WTC11 (cell line): Measurements from ENCODE around the gene VSTM2L. TPM values are rescaled to one million over a fixed set of nuclear protein-coding genes. Genes with fewer than 3 reads are reported as not detected.

ENCODE experiments used
- ATAC-seq: fragments of 200-7000 bp; cut with Tn5 transposase; 2 replicates; pipeline ENCODE4 v1.10.0; 2021; ENCODE audit warnings: mild to moderate bottlenecking, moderate library complexity
- CTCF ChIA-PET: fragments of 300-600 bp; sonication (Branson Sonifier 250); formaldehyde crosslinking; loops from one replicate; lab custom pipeline; 2021; ENCODE audit warnings: antibody characterized with exemption; lab: Charles Lee
- POLR2A ChIA-PET: fragments of 350-600 bp; sonication (Branson Sonifier 250); formaldehyde crosslinking; loops from one replicate; lab custom pipeline; 2021; ENCODE audit warnings: antibody characterized with exemption; lab: Charles Lee
- DNase-seq: peaks from one replicate; pipeline ENCODE4 v3.0.0; 2021; ENCODE audit warnings: low spot score
- H3K27ac Mint-ChIP-seq: 2 replicates; pipeline ENCODE4 v1.8.0; 2021; ENCODE audit warnings: mixed read lengths
- H3K27me3 Mint-ChIP-seq: 2 replicates; pipeline ENCODE4 v1.8.0; 2021; ENCODE audit warnings: low read depth, mild to moderate bottlenecking, moderate library complexity, mixed read lengths
- H3K36me3 Mint-ChIP-seq: 2 replicates; pipeline ENCODE4 v1.8.0; 2021; ENCODE audit warnings: mixed read lengths
- H3K4me1 Mint-ChIP-seq: 2 replicates; pipeline ENCODE4 v1.8.0; 2022; ENCODE audit warnings: mixed read lengths
- H3K4me3 Mint-ChIP-seq: 2 replicates; pipeline ENCODE4 v1.8.0; 2021; ENCODE audit warnings: mild to moderate bottlenecking, moderate library complexity, mixed read lengths
- H3K9me3 Mint-ChIP-seq: 2 replicates; pipeline ENCODE4 v1.8.0; 2021; ENCODE audit warnings: mixed read lengths
- ATF3 ChIP-seq: sonication (generic); formaldehyde crosslinking; conservative IDR thresholded peaks from 2 replicates; pipeline ENCODE4 v1.8.1; 2022; ENCODE audit warnings: mild to moderate bottlenecking, missing genetic modification reagents
- ATF6 ChIP-seq: sonication (generic); formaldehyde crosslinking; IDR thresholded peaks from 2 replicates; pipeline ENCODE4 v1.8.1; 2023; ENCODE audit warnings: mild to moderate bottlenecking, missing genetic modification reagents
- CDX4 ChIP-seq: fragments of 250-450 bp; sonication (Bioruptor Pico); IDR thresholded peaks from 2 replicates; pipeline ENCODE4 v1.9.0; 2021; ENCODE audit warnings: moderate library complexity, mild to moderate bottlenecking, inconsistent platforms, borderline replicate concordance
- ESRRA ChIP-seq: sonication (generic); formaldehyde crosslinking; IDR thresholded peaks from 2 replicates; pipeline ENCODE4 v1.8.1; 2022; ENCODE audit warnings: mild to moderate bottlenecking, missing genetic modification reagents, borderline replicate concordance
- GRHL2 ChIP-seq: fragments of 250-450 bp; sonication (Bioruptor Pico); IDR thresholded peaks from 2 replicates; pipeline ENCODE4 v1.8.0; 2022; ENCODE audit warnings: mild to moderate bottlenecking, moderate library complexity; ENCODE audit not compliant: insufficient replicate concordance, severe bottlenecking
- JUN ChIP-seq: sonication (generic); formaldehyde crosslinking; IDR thresholded peaks from 2 replicates; pipeline ENCODE4 v1.8.0; 2023; ENCODE audit warnings: mild to moderate bottlenecking, missing genetic modification reagents
- MLX ChIP-seq: sonication (generic); formaldehyde crosslinking; IDR thresholded peaks from 2 replicates; pipeline ENCODE4 v1.8.1; 2023; ENCODE audit warnings: mild to moderate bottlenecking, missing genetic modification reagents, moderate library complexity
- MYBL2 ChIP-seq: sonication (generic); formaldehyde crosslinking; IDR thresholded peaks from 2 replicates; pipeline ENCODE4 v1.8.1; 2023; ENCODE audit warnings: mild to moderate bottlenecking, moderate library complexity, missing genetic modification reagents
- NFYB ChIP-seq: sonication (generic); formaldehyde crosslinking; conservative IDR thresholded peaks from 2 replicates; pipeline ENCODE4 v1.8.0; 2022; ENCODE audit warnings: low read depth, missing genetic modification reagents
- SP1 ChIP-seq: sonication (generic); formaldehyde crosslinking; conservative IDR thresholded peaks from 2 replicates; pipeline ENCODE4 v1.8.1; 2022; ENCODE audit warnings: missing genetic modification reagents
- STAT6 ChIP-seq: sonication (generic); formaldehyde crosslinking; conservative IDR thresholded peaks from 2 replicates; pipeline ENCODE4 v1.8.1; 2023; ENCODE audit warnings: mild to moderate bottlenecking, low read depth, missing genetic modification reagents, moderate library complexity
- ZMAT4 ChIP-seq: fragments of 250-450 bp; sonication (Bioruptor Pico); IDR thresholded peaks from 2 replicates; pipeline ENCODE4 v1.9.0; 2021; ENCODE audit warnings: mild to moderate bottlenecking
- ZNF219 ChIP-seq: sonication (generic); formaldehyde crosslinking; IDR thresholded peaks from 2 replicates; pipeline ENCODE4 v1.8.0; 2023; ENCODE audit warnings: missing genetic modification reagents, mild to moderate bottlenecking, borderline replicate concordance
- ZNF281 ChIP-seq: sonication (generic); formaldehyde crosslinking; IDR thresholded peaks from 2 replicates; pipeline ENCODE4 v1.8.0; 2023; ENCODE audit warnings: mild to moderate bottlenecking, missing genetic modification reagents
- ZNF425 ChIP-seq: fragments of 250-450 bp; sonication (Bioruptor Pico); conservative IDR thresholded peaks from 2 replicates; pipeline ENCODE4 v1.9.0; 2021; ENCODE audit warnings: mild to moderate bottlenecking
- ZNF512 ChIP-seq: sonication (generic); formaldehyde crosslinking; IDR thresholded peaks from 2 replicates; pipeline ENCODE4 v1.8.1; 2022; ENCODE audit warnings: missing genetic modification reagents, borderline replicate concordance
- total RNA-seq: library from RNA; stranded (reverse); gene quantifications from 3 replicates; pipeline ENCODE4 v1.2.3, GENCODE V29; 2021
- TF ChIP-seq, protein P1 (sequence below): sonication (generic); formaldehyde crosslinking; IDR thresholded peaks from 2 replicates; pipeline ENCODE4 v1.8.0; 2022; ENCODE audit warnings: mild to moderate bottlenecking, missing genetic modification reagents

VSTM2L gene
- total RNA-seq, 1 experiment from 2014 or later, result 1.9 TPM

DNA sequence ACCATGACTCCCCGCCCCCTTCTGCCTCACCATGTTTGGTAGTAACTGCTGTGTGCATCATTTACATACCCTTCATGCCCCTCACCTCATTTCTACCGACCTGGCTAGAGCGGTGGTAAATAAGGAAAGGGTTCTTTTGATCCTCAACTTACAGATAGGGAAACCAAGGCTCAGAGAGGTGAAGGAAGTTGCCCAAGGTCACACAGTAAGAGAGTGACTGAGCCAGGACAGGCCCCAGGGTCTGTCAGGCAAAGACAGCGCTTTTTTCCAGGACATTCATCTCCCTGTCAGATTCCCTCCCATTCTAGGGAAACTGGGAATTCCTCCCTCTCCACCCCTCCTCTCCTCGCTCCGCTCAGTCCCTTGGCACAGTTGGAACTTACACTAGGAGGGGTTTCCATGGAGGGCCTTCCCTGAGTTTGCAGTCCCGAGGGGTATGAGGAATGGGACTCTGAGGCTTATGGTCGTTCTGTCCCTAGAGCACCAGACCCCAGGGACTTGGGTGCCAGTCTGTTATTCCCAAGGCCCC lies 2.0 kb downstream of the VSTM2L start:
- H3K4me3 Mint-ChIP-seq, result no peak overlapping the region
- no peak for ATAC-seq
- peaks cover 24% of the 10 kb centered on the region for H3K27me3 Mint-ChIP-seq
- CTCF ChIA-PET, result interaction anchor here (0.6 to 1.4 kb wide), 3 partner anchors 8 to 341 kb away, joined by 3 to 6 read pairs (median 3); no protein-coding TSS in a partner anchor
- no peak for TF ChIP-seq GRHL2 (CRISPR knock-in tag)
- no peak for TF ChIP-seq JUN
- TF ChIP-seq NFYB (CRISPR knock-in tag), result no peak
- TF ChIP-seq, protein P1, sequence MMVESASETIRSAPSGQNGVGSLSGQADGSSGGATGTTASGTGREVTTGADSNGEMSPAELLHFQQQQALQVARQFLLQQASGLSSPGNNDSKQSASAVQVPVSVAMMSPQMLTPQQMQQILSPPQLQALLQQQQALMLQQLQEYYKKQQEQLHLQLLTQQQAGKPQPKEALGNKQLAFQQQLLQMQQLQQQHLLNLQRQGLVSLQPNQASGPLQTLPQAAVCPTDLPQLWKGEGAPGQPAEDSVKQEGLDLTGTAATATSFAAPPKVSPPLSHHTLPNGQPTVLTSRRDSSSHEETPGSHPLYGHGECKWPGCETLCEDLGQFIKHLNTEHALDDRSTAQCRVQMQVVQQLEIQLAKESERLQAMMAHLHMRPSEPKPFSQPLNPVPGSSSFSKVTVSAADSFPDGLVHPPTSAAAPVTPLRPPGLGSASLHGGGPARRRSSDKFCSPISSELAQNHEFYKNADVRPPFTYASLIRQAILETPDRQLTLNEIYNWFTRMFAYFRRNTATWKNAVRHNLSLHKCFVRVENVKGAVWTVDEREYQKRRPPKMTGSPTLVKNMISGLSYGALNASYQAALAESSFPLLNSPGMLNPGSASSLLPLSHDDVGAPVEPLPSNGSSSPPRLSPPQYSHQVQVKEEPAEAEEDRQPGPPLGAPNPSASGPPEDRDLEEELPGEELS, result no peak
- no peak for TF ChIP-seq ATF3 (CRISPR knock-in tag)
- no peak for TF ChIP-seq ZNF281 (CRISPR knock-in tag)
- no peak for TF ChIP-seq MYBL2 (CRISPR knock-in tag)
- no peak for TF ChIP-seq ESRRA (CRISPR knock-in tag)
- TF ChIP-seq ATF6 (CRISPR knock-in tag), result no peak
- no peak for TF ChIP-seq CDX4 (CRISPR knock-in tag)
- TF ChIP-seq ZMAT4 (CRISPR knock-in tag), result no peak
- no peak for TF ChIP-seq ZNF219 (CRISPR knock-in tag)
- TF ChIP-seq STAT6, result no peak
- TF ChIP-seq ZNF512 (CRISPR knock-in tag), result no peak
- no peak for TF ChIP-seq SP1 (CRISPR knock-in tag)
- TF ChIP-seq MLX (CRISPR knock-in tag), result no peak
- no peak for TF ChIP-seq ZNF425 (CRISPR knock-in tag)
- no peak overlapping the region for H3K27ac Mint-ChIP-seq
- POLR2A ChIA-PET, result no interaction called here
- H3K9me3 Mint-ChIP-seq, result no peaks in the 10 kb centered on the region
- peaks cover 41% of the 10 kb centered on the region for H3K4me1 Mint-ChIP-seq
- no peaks in the 10 kb centered on the region for H3K36me3 Mint-ChIP-seq
- no peak for DNase-seq
